HG02973 (cell line): ENCODE measurements around the gene LCN6.
A peak's percentile ranks its signal among the peaks of the same experiment; 100 is the strongest.

Source experiments
- ATAC-seq: cut with Tn5 transposase; IDR thresholded peaks from one replicate; pipeline ENCODE4 v1.9.1; 2021; ENCODE audit warnings: moderate library complexity; ENCODE audit not compliant: unreplicated experiment

Gene LCN6

DNA sequence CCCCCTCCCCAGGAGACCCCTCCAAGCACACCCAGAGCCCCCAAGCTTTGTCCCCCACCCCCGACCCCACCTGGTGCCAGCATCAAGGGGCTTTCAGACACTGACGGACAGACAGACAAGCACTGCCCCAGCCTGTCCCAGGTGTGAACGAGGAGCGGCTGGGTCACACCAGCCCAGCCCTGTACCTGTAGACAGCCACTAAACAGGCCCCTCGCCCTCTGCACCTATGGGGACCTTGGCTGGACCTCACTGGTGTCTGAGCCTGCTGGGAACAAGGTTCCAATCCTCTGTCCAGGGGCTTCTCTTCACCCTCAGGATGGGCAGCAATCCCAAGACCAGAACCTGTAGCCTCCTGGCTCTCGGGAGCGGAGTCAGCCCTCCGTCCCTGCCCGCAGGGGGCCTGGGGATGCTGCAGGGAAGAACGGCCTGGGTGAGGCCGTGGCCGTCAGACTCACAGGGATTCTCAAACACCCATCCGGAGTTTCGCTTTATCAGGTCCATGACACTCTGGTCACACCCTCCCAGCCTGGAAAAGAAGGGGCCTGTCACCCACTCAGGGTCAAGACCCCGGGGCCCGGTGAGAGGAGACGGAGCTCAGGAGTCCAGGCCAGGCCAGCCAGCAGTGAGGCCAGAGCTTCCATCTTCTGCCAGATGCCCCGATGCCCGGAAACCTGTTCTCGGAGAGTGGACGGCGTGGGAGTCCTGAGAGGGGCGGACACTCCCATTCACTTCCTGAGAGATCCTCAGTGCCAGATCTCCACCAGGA is 2.8 kb downstream of the LCN6 start:
- ATAC-seq: no peak

- no peak for ATAC-seq
Measured at GRCh38 chr9:136744773-136745172, 3.6 kb downstream of the LCN6 start.

GRCh38 chr9:136743639-136744211 is 4.6 kb downstream of the LCN6 start:
- ATAC-seq: no peak

DNA sequence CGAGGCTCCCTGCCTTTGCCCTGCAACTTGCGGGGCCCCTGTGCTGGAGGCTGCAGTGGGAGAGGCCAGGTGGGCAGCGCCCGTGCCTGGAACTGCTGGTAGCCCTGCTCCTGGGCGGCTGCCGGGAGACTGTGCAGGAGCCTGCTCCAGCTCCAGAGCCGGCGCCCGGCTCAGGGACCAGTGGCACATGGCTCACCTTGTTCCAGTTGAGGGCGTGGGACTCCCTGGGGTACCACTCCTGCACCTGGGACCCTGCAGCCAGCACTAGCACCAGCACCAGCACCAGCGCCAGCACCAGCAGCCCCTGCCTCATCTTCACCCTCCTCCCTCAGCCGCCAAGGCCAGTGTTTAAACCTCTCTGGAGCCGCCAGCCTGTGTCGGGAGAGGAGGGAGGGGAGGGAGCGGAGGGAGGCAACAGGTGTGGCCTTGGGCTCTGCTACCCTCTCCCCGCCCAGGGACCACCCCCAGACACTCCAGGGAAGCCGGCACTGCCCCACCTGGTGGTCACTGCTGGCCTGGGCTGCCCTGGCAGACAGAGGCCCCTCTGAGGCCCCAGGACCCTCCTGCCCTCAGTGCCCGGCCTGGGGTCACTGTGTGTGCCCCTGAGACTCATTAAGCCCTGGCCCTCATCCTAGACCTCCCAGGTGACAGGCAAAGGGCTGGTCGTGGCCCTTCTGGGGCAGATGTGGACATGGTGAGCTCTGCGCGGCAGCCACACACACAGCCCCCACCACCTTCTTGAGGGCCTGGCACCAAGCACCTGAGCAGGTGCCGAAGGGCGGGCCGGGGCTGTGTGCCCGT is 5.5 kb downstream of the LCN6 start, which contains the start of gene LCN10:
Gene LCN10 (minus strand): TSS at position 350 of the 801 bp plus-strand sequence. CDS start 37 bp downstream, at position 313.
- no peak for ATAC-seq

DNA sequence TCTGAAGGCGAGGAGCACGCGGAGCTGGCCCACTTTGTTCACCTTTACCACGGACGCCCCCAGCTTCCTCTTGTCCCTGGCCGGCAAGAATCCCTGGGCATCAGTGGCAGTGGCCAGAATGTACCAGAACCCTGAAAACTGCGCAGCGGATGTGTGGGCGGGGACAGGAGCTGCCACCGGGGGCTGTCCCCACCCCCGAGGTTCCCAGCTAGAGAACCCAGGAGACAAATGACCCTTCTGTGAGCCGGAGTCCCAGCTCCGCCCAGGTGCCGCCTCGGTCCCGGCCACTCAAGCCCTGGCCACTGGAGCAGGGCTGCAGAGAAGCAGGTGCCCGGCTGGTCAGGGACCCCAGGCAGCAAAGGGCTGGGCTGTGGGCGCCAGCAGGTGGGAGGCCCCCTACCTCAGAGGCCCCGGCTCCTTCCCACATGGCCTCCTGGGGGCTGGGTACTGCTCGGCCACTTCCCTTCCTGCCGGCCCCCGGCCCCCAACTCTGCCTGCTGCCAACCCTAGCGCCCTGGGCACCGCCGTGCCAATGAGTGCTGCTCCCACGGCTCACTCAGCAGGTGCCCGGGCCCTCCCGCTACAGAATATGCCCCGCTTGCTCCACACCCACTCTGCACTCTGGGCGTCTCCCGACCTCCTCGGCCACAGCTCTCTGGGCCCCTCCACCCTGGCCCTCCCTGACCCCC is 6.3 kb downstream of the LCN6 start:
- no peak for ATAC-seq

- ATAC-seq: no peak
Measured at GRCh38 chr9:136740971-136741882, 7.1 kb downstream of the LCN6 start.

DNA sequence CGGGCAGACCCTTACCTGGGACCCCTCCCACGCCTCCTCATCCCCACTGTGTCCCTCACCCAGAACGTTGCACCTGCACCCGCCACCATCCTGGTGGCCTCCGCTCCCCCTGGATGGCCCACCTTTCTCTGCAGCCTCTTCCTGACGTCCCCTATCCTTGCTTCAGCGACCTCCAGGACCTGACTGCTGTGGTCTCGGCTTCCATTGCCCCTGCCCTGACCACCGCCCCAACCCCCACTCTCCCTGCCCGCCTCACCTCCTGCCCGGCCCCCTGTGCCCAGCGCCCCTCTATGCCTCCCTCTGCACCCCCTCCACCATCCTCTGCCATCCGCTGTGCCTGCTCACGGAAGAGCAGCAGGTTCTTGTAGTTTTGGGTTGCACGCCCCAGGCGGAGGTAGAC is 7.8 kb downstream of the LCN6 start:
- no peak for ATAC-seq

GRCh38 chr9:136740069-136740468 is 8.3 kb downstream of the LCN6 start:
- no peak for ATAC-seq

- no peak for ATAC-seq
Measured at GRCh38 chr9:136739509-136739908, 8.8 kb downstream of the LCN6 start.

DNA sequence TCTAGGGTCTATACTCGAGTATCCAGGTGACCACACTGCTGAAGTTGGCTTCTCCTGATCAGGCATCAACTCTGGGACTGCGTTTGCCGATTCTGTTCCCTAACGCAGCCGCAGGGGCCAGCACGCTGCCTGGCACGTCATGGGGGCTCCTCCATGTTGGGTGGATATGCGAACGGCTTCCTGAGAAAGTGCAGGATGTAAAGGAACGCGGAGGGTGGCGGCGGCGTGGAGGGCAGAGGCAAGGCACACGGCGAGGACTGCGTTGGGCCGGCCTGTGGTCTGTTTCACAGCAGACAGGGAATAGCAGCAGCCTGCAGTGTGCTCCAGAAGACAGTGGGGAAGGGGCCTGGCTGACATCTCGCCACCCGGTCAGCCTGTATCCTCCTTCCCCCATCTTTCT is 9.4 kb downstream of the LCN6 start:
- ATAC-seq: no peak

GRCh38 chr9:136735812-136736480 is 12.4 kb downstream of the LCN6 start:
- ATAC-seq: no peak

- ATAC-seq: no peak
Measured at GRCh38 chr9:136734837-136735496, 13.4 kb downstream of the LCN6 start.

DNA sequence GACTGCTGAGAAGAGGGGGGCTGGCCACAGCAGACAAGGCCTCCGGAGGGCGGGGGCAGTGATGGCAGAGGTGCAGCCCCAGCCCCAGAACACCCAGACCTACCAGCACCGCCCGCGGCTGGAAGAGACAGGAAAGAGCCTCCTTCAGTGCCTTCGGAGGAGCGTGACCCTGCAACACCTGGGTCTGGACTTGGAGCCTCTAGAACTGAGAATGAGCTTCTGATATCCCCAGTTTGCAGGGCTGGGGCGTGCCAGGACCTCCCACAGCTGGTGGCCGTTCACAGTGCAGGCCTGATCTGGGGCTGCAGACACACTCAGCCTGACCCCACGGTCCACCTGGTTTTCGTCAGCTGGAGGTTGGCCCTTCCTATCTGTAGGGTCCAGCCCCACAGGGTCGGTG is 14.7 kb downstream of the LCN6 start:
- no peak for ATAC-seq

DNA sequence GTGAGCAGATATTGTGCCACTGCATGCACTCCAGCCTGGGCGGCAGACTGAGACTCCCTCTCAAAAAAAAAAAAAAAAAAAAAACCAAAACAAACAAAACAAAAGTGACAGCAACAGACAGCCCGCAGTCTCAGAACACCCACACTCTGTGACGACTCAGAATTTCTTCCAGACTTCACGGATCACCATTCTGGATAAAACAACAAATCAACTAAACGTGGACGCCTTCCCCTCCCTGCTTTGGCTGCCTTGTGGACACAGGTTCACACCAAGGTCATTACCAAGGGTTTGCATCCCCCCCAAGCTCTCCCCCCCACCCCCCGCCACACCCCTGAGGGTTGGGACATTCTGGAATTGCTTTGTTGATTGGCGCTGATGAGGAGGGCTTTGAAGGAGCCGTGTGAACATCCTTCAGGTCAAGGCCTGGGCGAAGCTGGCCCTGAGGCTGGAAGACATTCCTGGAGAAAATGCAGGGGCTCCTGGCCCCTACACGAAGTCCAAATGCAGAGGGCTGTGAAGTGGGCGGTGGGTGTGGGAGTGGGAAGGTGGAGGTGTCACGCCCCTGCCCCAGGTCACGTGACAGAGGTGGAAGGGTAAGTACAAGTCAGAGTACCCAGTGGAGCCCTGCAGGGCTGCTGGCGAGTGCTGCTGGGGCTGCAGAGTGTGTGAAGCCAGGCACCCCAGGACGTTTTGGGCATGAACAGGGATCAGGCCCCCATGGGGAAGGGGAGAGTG is 15.7 kb downstream of the LCN6 start:
- no peak for ATAC-seq

- no peak for ATAC-seq
Measured at GRCh38 chr9:136729926-136730325, 18.4 kb downstream of the LCN6 start.

DNA sequence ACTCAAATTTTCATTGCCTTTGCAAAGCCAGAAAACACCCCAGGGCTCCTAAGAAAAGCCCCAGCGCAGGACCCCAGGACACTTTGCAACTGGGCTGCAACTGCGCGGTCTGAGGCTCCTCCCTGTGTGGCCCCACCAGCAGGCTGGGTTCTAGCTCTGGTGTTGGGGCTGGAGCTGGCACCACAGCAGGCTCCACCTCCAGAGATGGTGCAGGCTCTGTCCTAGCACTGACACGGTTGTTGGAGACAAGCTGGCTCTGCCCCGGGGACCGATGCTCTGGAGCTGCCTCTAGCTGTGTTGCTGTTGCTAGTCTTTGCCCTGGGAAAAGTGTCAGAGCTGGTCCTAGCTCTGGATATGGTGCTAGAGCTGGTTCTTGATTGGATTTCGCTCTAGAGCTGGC is 19.2 kb downstream of the LCN6 start:
- no peak for ATAC-seq

- peak; percentile 11 for ATAC-seq
Measured at GRCh38 chr9:136728548-136729123, 19.7 kb downstream of the LCN6 start.

GRCh38 chr9:136728080-136728547 is 20.2 kb downstream of the LCN6 start:
- peak; percentile 61 for ATAC-seq
